Measurements from ENCODE around the gene SLX9.

DNA sequence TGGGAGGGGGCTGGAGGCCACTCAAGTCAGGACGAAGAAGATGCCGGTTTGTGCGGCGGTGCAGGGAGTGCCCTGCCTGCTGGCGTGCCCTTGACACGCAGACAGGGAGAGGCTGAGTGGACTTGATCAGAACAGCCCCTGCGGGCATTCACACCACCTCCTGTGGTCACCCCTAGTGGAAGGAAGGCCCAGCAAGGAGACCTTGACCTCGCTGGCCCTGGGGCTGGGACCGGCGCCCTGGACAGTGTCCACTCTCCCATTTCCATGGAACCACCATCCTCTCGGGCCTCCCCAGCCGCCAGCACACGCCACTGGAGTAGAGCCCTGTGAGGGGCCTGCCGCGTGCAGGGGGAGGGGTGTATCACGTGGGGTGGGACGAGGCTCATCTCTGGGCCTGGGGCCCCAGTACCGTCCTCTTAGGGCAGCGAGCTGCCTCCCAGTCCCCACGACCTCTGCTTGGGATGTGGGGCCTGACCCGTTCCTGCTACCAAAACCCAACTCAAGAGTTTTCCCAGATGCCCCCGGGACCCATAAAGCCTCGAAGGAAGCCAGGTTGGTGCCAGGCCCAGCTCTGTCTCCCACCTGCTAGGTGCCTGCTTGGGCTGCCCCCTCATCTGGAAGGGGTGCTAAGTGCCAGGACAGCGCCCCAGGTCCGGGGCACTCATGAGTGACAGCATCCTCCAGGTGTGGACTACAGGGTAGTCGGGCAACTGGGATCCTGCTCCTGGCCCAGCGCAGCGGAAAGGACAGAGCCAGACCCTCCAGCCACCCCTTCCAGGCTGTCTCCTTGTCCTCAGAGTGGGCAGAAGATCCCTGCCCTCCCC lies 62.8 kb downstream of the SLX9 start:
- TF ChIP-seq, protein P1, sequence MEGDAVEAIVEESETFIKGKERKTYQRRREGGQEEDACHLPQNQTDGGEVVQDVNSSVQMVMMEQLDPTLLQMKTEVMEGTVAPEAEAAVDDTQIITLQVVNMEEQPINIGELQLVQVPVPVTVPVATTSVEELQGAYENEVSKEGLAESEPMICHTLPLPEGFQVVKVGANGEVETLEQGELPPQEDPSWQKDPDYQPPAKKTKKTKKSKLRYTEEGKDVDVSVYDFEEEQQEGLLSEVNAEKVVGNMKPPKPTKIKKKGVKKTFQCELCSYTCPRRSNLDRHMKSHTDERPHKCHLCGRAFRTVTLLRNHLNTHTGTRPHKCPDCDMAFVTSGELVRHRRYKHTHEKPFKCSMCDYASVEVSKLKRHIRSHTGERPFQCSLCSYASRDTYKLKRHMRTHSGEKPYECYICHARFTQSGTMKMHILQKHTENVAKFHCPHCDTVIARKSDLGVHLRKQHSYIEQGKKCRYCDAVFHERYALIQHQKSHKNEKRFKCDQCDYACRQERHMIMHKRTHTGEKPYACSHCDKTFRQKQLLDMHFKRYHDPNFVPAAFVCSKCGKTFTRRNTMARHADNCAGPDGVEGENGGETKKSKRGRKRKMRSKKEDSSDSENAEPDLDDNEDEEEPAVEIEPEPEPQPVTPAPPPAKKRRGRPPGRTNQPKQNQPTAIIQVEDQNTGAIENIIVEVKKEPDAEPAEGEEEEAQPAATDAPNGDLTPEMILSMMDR (IDR thresholded peaks at IDR 0.05; ENCODE audit: insufficient read depth, low read length) = no peak
- no peak for TF ChIP-seq POLR2AphosphoS5 (IDR thresholded peaks at IDR 0.05; ENCODE audit: low read depth)
- no peak for TF ChIP-seq GABPA (IDR thresholded peaks at IDR 0.05; ENCODE audit: low read depth)
- no peak for TF ChIP-seq SPI1 (IDR thresholded peaks at IDR 0.05; ENCODE audit: borderline replicate concordance, low read depth)
- TF ChIP-seq, protein P2, sequence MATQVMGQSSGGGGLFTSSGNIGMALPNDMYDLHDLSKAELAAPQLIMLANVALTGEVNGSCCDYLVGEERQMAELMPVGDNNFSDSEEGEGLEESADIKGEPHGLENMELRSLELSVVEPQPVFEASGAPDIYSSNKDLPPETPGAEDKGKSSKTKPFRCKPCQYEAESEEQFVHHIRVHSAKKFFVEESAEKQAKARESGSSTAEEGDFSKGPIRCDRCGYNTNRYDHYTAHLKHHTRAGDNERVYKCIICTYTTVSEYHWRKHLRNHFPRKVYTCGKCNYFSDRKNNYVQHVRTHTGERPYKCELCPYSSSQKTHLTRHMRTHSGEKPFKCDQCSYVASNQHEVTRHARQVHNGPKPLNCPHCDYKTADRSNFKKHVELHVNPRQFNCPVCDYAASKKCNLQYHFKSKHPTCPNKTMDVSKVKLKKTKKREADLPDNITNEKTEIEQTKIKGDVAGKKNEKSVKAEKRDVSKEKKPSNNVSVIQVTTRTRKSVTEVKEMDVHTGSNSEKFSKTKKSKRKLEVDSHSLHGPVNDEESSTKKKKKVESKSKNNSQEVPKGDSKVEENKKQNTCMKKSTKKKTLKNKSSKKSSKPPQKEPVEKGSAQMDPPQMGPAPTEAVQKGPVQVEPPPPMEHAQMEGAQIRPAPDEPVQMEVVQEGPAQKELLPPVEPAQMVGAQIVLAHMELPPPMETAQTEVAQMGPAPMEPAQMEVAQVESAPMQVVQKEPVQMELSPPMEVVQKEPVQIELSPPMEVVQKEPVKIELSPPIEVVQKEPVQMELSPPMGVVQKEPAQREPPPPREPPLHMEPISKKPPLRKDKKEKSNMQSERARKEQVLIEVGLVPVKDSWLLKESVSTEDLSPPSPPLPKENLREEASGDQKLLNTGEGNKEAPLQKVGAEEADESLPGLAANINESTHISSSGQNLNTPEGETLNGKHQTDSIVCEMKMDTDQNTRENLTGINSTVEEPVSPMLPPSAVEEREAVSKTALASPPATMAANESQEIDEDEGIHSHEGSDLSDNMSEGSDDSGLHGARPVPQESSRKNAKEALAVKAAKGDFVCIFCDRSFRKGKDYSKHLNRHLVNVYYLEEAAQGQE (IDR thresholded peaks at IDR 0.05; ENCODE audit: insufficient replicate concordance, low read depth) = no peak

Measured in HL-60 (cell line).